Measurements from ENCODE around the gene ESPNL.

Gene ESPNL

GRCh38 chr2:238155761-238156694, 55.9 kb downstream of the ESPNL start:
- no peak for DNase-seq (ENCODE audit: low read depth in 2 of 2)

GRCh38 chr2:238157506-238158017, 57.4 kb downstream of the ESPNL start:
- DNase-seq (ENCODE audit: low read depth in 2 of 2) = no peak

GRCh38 chr2:238158018-238158508, 57.9 kb downstream of the ESPNL start:
- no peak for DNase-seq (ENCODE audit: low read depth in 2 of 2)

GRCh38 chr2:238158509-238159070, 58.5 kb downstream of the ESPNL start, which contains the start of gene ERFE:
TSS of gene ERFE (plus strand) at chr2:238158970. CDS start at chr2:238159008, 38 bp downstream.
- DNase-seq (ENCODE audit: low read depth in 2 of 2) = peak in 1 of 2 donors; percentile 14

- no peak for DNase-seq (ENCODE audit: low read depth in 2 of 2)
Observed at GRCh38 chr2:238159071-238159539, 59.0 kb downstream of the ESPNL start.

GRCh38 chr2:238159661-238160205, 59.6 kb downstream of the ESPNL start:
- no peak for DNase-seq (ENCODE audit: low read depth in 2 of 2)

- DNase-seq (ENCODE audit: low read depth in 2 of 2) = no peak
Observed at GRCh38 chr2:238160206-238161129, 60.3 kb downstream of the ESPNL start.

- no peak for DNase-seq (ENCODE audit: low read depth in 2 of 2)
Observed at GRCh38 chr2:238161291-238162051, 61.3 kb downstream of the ESPNL start.

GRCh38 chr2:238162251-238162845, 62.2 kb downstream of the ESPNL start:
- no peak for DNase-seq (ENCODE audit: low read depth in 2 of 2)

- DNase-seq (ENCODE audit: low read depth in 2 of 2) = no peak
Observed at GRCh38 chr2:238162846-238163441, 62.8 kb downstream of the ESPNL start.

- DNase-seq (ENCODE audit: low read depth in 2 of 2) = no peak
Observed at GRCh38 chr2:238163481-238164198, 63.5 kb downstream of the ESPNL start.

- no peak for DNase-seq (ENCODE audit: low read depth in 2 of 2)
Observed at GRCh38 chr2:238164906-238165287, 64.8 kb downstream of the ESPNL start.

- DNase-seq (ENCODE audit: low read depth in 2 of 2) = no peak
Observed at GRCh38 chr2:238165288-238165921, 65.3 kb downstream of the ESPNL start.

GRCh38 chr2:238166391-238167343, 66.5 kb downstream of the ESPNL start:
- no peak for DNase-seq (ENCODE audit: low read depth in 2 of 2)

- DNase-seq (ENCODE audit: low read depth in 2 of 2) = no peak
Observed at GRCh38 chr2:238167344-238167715, 67.2 kb downstream of the ESPNL start.

- DNase-seq (ENCODE audit: low read depth in 2 of 2) = no peak
Observed at GRCh38 chr2:238167761-238168160, 67.6 kb downstream of the ESPNL start.
